HG03342 (cell line): ENCODE data around the gene CAMTA1.
"Not testable (repeated sequence)": the region's sequence is repeated elsewhere in the genome, so short reads cannot be mapped to it uniquely, and the experiment has no call there.

Experiments
- ATAC-seq: cut with Tn5 transposase; IDR thresholded peaks from one replicate; pipeline ENCODE4 v1.9.1; 2021; ENCODE audit warnings: mild to moderate bottlenecking, moderate library complexity; ENCODE audit not compliant: unreplicated experiment

Gene CAMTA1

GRCh38 chr1:7409278-7409677 is 624.0 kb downstream of the CAMTA1 start:
- ATAC-seq, result no peak

GRCh38 chr1:7410156-7410555 is 624.9 kb downstream of the CAMTA1 start:
- no peak for ATAC-seq

GRCh38 chr1:7417618-7418017 is 632.4 kb downstream of the CAMTA1 start:
- ATAC-seq, result not testable (repeated sequence)

- no peak for ATAC-seq
Measured at GRCh38 chr1:7418442-7419080, 633.3 kb downstream of the CAMTA1 start.

- ATAC-seq, result no peak
Measured at GRCh38 chr1:7420098-7420445, 634.8 kb downstream of the CAMTA1 start.

- no peak for ATAC-seq
Measured at GRCh38 chr1:7420470-7421100, 635.3 kb downstream of the CAMTA1 start.

- ATAC-seq, result no peak
Measured at GRCh38 chr1:7421471-7422075, 636.3 kb downstream of the CAMTA1 start.

GRCh38 chr1:7422081-7422480 is 636.8 kb downstream of the CAMTA1 start:
- no peak for ATAC-seq

GRCh38 chr1:7422561-7422960 is 637.3 kb downstream of the CAMTA1 start:
- ATAC-seq, result no peak

- no peak for ATAC-seq
Measured at GRCh38 chr1:7422966-7423365, 637.7 kb downstream of the CAMTA1 start.

GRCh38 chr1:7424352-7424890 is 639.2 kb downstream of the CAMTA1 start:
- no peak for ATAC-seq

GRCh38 chr1:7425229-7425628 is 640.0 kb downstream of the CAMTA1 start:
- ATAC-seq, result no peak

- ATAC-seq, result no peak
Measured at GRCh38 chr1:7425771-7426170, 640.5 kb downstream of the CAMTA1 start.

- ATAC-seq, result no peak
Measured at GRCh38 chr1:7426780-7427604, 641.7 kb downstream of the CAMTA1 start.

GRCh38 chr1:7427605-7428300 is 642.5 kb downstream of the CAMTA1 start:
- no peak for ATAC-seq

GRCh38 chr1:7429290-7429689 is 644.0 kb downstream of the CAMTA1 start:
- ATAC-seq, result no peak

- ATAC-seq, result no peak
Measured at GRCh38 chr1:7430047-7430608, 644.9 kb downstream of the CAMTA1 start.

GRCh38 chr1:7430691-7431090 is 645.4 kb downstream of the CAMTA1 start:
- no peak for ATAC-seq

GRCh38 chr1:7432102-7432899 is 647.0 kb downstream of the CAMTA1 start:
- ATAC-seq, result no peak
